GM19025 (cell line): ENCODE data around the gene MRPS27.
A peak's percentile ranks its signal among the peaks of the same experiment; 100 is the strongest.

ENCODE experiments used
- ATAC-seq: cut with Tn5 transposase; IDR thresholded peaks from one replicate; pipeline ENCODE4 v1.9.1; 2021; ENCODE audit warnings: mild to moderate bottlenecking, low read depth, moderate library complexity; ENCODE audit not compliant: unreplicated experiment

The MRPS27 gene

DNA sequence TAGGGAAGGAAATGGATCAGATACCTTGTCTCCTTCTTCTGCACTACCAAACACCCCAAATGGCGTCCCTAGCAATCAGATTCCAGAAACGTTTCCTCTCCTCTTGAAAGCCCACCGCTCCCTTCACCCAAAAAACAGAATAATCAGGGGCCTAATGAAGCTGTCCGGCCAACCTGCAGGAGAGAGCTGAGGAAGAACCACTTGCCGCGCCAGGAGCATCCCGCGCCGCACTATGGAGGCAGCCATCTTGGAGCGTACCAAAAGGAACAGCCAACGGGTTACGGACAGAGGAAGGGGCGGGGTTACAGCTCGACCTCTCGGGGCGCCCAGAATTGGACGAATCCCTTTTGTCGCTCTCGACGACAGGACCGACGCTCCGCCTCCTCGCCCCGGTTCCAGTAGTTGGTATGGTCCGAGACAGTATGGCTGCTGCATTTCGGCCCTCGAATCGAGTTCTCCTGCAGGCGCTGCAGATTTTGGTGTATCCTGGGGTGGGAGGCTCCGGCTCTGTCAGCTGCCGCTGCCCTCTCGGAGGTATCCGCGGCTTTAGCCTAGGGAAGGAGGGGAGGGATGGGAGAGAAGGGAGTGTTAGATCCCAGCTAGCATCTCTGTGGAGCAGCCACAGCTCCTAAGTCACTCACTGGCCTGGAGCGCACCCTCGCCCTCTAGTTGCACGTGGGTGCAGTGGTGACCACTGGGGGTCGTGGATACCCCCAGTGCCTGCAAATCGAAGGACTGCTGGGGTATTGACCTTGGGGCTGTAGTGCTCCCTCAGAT lies at the start of gene MRPS27, which contains the start of gene PTCD2:
MRPS27 (minus strand) TSS at position 265 of the 777 bp plus-strand sequence; CDS start at position 246, 19 bp downstream.
PTCD2 (plus strand) TSS at position 398 of the 777 bp plus-strand sequence; CDS start at position 408, 10 bp downstream.
- ATAC-seq, result peak; percentile 98

DNA sequence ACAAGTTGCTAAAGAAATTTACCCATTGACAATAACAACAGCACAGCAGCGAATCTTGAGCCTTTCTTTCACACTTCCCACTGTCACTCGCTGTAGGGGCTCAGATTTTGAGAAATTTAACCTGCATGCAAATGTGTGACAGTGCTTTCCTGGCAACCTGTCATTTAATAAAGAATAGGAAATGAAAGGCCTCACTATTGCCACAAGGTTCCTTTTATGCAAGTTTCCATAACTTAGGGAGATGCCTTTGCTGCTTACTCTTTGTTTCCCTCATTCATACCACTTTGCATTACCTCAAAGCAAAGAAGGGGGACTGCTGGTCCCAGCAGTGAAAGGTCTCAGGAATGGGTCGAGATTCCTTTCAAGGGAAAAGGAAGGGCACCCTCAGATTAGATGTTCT lies 49.7 kb upstream of the MRPS27 start:
- ATAC-seq, result no peak

DNA sequence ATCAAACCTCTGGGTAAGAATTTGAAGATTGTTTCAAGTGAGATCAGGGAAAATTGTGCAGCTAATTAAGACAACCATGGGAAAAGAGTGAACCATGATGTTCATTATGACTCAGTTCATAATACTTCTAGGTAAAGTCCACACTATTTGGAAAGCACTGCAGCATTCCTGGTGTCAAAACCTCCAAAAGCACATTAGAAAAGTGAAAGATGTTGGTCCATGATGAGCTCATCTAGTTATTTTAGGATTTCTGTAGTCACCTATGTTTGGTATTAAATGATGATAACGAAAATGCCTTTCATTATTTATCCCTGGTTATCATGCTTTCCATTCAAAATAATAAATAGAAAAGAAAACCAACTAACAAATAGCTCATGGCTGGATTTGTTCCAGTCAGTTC lies 49.3 kb upstream of the MRPS27 start:
- ATAC-seq, result no peak

DNA sequence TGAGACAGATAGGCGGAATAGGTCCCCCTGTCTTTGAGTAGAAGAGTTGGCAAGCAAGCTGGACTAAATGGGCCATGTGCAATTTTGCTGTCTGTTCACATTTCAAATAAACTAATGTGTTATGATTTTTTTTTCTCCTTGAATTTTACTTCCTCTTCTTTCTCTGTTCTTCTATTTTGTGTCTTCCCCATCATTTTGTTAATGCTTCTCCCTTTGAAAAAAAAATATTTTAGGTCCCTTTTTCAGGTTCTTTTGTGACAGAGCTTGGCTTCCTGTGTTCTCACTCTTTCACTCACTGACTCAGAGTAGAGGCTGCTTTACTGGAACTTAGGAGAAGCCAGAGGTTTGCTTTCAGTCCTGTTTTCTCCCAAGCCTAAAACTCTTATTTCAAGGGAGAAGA lies 48.2 kb upstream of the MRPS27 start:
- ATAC-seq, result no peak

DNA sequence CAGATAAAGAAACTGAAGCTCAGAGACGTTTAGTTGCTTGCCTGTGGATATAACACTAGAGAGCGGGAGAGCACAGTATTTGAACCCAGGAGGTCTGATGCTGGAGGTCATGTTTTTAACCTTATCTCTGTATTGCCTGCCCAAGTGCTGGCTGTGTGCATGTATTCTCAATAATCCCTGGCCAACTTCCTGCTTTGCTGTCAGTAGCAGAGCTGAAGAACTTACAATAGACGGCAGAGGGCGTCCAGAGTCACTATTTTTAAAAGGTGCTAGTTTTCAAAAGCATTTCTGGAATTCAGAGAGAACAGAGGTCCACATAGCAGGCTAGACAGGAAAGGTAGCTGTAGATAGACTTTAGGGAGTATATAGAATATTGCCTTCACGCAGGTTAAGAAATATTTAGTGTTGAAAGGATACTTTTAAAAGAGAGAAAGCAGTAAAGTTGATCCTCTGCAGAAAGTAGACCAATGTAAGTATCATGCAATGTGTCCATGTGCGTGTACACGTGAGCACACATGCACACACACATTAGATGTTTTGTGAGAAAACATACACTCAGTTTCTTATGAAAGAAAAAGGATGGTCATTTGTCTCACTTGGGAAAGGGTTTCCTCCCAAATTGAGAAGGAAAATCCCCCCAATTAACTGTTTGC lies 46.4 kb upstream of the MRPS27 start:
- no peak for ATAC-seq

DNA sequence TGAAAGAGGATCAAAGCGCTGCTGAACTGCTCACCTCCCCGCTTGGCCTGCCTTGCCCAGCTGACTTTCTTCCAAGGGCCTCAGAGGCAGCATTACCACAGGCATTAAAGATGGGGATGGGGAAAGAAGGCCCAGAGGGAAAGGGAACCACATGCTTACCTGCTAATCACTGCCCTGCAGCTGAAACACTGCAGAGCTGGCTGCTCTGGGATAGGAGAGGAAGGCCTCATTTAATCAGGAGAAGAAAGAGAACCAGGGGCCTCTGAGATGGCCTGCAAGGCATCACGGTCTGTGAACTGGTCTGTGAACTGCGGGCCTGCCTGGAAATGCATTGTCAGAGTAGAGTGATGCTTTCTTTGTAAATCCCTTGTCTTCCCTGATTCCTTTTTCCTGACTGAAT lies 44.9 kb upstream of the MRPS27 start:
- no peak for ATAC-seq

DNA sequence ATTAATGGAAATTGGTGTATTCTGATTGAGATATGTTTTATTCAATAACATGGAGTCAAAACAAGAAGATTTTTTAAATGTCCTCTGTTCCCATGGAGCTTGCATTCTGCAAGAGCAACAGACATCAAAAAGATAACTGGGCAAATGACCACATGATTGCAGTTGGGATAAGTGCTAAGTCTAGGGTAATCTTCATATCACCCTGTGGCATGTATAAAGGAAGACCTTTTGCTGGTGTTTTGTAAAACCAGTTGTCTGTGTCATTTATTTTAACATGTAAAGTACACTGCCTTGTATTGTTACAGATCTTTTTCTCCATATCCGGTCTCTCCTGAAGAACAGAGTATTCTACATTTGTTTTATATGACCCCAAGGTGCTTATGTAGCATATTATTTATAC lies 44.1 kb upstream of the MRPS27 start:
- ATAC-seq, result no peak

DNA sequence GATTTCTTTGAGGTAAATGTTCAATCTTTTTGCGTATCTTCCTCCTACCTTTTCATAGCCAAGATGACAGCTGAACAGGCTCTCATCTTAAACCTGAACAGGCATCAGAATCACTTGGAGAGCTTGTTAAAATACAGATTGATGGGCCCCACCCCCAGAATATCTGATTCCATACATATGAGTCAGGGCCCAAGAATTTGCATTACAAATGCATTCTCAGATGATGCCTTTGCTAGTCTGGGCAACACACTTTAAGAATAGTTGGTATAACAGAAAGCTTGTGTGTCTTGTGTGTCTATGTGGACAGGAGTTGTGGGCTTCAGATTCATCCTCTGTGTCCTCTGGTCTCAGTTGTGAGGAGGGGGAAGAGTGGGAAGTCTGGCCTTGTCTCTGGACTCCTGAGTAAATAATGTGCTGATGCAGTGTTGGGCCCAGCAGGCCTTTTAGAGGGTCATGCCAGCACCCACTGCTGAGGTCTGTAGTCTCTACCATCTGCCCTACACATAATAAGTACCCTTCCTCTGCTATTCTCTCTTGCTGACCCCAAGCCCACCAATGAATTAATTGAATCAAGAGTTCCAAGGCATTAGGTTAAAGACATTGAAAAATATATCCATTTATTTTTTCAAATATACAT lies 43.2 kb upstream of the MRPS27 start:
- no peak for ATAC-seq

DNA sequence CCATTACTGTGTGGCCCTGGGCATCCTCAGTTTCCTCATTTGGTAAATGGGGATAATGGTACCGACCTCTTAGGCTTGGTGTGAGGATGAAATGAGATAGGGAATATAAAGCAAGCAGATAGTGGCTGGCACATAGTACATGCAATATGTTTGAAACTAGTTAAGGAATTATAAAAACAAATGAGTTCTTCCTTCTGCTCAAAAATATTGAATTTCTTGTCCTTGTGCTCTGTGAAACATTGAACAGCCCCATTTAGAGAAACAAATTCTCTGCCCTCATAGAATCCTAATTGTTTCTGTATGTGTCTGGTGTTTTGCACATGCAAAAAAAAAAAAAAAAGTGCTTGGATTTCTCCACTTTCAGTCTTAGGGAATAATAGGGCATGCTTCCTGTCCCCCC lies 39.8 kb upstream of the MRPS27 start:
- ATAC-seq, result no peak

DNA sequence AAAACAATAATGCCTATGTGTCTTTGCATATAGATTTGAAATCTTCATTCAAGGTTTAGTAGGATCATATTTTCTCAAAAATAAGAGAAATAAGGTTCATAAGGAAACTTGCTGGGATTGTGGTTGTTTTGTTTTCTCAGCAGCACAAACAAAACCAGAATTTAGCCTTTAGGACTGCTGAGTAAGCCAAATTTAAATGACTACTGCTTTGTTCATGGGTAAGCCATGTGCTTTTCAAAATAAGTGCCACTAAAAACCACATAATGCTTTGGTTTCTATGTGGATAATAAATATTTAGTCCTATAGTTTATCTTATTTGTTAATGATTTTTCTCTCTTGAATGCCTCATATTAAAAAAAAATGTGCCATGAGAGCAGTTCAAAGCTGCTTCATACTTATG lies 38.9 kb upstream of the MRPS27 start:
- no peak for ATAC-seq

DNA sequence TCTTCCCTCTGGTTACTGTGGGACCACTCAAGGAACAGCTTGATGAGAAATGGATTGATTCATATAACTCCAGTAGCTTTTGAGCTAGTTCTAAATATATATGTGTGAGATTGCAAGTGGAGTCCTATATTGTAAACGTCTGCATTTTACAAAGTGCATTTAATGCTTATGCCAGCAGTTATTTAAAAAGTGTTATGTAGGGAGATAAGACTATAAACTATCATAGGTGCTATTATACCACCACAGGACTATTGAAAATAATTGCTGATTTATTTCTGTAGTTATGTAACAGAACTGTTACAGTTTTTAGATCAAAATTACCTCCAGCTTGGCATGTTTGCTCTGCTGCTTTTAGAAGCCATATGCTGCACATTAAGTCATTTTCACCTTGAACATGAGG lies 36.3 kb upstream of the MRPS27 start:
- no peak for ATAC-seq

DNA sequence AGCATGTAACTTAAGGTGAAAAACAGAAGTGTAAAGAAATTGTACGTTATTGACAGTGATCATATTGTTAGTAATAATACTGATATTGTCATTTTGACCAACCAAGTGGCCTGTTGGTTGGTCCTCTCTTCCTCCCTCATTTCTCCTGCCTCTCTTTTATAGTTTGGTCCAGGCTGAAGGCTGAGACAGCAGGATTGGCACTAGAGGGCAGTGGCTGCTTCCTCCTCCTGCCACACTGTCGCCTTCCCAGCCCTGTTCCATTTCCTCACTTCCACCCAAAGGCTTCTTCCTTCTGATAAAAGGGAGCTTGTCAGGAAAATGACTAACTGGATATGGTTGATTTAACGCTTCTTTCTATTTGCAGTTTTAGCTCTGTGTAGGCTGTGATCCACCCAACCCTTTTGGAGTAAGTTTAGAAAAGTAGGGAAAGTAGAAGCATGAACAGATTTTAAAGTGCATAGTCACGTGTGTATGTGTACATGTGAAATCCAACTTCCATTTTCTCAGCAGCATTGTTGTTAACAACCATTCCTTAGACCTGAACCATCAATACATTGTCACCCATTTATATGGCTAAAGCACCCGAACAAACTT lies 35.8 kb upstream of the MRPS27 start:
- ATAC-seq, result no peak

DNA sequence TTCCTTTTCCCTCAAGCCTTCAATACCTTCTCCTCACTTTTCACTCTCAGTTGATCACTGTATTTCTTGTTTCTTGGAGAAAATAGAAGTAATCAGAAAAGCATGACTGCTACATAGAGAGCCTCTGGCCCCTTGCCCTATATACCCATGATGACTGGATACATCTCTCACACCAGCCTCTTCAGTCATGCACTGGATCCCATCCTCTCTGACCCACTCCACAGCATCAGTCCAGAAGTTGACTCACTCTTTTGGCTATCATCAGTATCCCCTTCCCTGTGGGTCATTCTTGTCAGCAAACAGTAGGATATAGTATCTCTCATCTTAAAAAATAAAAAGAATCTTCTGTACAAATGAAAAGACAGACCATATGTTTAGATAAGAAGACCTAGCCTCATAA lies 33.0 kb upstream of the MRPS27 start:
- no peak for ATAC-seq

DNA sequence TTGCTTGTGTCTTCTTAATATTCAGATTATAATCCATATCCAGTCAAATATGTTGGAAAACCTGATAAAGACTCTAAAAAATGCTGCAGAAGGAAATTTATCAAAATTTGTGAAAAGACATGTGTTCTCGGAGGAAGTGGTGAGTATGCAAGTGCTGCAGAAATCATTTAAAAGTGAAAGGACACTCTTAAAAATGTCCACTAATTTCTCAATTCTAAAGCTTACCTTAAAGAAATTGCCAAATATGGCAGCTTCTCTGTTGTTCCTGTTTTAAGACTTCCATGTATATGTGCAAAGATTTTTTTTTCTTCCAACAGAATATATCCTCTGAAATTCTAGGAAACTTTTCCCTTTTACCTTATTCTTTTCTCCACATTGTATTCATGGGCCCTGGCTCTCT lies 32.6 kb upstream of the MRPS27 start:
- no peak for ATAC-seq

DNA sequence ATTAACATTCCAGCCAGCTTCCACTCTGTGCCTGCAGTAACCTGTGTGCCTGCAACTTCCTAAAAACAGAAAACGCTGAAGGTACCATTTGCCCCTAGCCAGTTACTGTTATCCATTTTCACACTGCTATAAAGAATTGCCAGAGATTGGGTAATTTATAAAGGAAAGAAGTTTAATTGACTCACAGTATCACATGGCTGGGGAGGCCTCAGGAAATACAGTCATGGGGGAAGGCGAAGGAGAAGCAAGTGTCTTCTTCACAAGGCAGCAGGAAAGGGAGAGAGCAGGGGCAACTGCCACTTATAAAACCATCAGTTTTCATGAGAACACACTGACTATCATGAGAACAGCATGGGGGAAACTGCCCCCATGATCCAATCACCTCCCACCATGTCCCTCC lies 31.3 kb upstream of the MRPS27 start:
- no peak for ATAC-seq

DNA sequence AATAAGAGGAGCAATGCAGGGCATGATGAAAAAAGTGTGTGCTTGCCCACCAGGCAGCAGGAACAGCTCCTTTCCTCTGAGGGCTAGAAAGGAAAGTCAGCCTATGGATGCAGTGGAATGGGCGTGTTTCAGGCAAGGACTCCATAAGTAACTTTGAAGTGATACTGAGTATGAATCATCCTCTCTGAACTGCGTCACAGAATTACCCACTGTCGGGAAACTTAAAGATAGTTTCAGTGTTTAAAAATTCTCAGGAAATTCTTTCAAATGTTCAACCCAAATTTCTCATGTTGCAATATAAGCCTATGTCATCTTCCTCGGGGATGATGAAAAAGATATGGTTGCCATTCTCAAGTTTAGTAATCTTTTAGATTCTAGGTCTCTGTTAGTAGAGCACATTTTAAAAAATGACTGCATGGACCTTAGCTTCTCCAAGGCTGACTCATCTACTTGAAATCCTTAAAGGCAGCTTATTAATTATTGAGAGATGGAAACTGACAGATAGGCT lies 27.8 kb upstream of the MRPS27 start:
- ATAC-seq, result no peak

DNA sequence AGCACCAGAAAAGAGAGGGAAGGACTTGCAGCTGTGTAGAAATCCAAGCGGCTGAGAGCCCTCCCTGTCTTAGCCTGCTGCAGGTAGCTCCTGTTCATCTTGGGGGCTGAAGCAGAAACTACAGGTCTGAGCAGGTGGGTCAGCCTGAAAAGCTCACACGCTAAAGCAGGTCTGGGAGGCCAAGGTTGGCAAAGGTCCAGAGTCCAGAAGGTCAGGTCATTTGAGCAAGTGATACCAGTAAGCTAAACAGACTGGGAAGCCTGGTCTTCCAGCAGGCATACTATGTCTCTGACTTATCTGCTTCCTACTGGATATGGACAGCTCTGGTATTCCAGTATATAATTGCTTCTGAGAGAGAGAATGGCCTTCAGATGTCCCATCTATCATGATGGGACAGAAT lies 26.4 kb upstream of the MRPS27 start:
- no peak for ATAC-seq

DNA sequence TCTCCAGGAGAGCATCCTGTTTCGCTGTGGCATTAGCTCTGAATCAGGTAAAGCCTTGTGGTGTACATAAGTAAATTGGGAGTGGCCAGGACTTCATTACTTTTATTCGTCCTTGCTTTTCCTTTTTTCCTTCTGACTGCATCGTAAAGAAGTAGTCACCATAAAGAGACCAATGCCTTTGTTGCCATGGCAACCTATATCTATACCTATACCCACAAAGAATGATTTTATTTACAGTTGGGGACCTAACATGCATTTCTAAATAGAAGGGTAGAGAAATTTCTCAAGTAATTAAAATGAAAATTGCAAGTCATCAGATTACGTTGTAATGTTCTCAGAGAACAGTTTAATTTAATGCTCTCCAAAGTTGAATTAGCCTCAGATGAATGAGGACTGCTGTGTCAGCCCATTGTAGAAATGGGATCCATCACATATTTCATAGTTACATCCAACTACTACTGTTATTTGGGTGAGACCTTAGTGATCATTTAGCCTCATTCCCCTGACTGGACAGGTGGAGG lies 18.7 kb upstream of the MRPS27 start:
- ATAC-seq, result no peak

DNA sequence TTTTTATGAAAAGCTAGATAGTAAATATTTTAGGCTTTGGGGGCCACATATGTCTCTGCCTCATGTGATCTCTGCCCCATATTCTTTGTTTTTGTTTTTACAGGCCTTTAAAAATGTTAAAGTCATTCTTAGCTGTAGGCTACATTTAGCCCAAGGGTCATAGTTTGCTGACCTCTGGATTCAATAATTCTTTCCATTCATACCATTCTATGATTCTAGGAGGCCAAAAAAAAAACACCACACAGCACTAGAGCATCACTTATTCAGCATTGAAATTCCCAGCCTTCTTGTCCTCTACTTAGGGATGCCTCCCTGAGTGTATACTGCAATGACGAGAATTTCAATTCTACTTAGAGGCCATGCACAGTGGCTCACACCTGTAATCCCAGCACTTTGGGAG lies 17.1 kb upstream of the MRPS27 start:
- no peak for ATAC-seq

DNA sequence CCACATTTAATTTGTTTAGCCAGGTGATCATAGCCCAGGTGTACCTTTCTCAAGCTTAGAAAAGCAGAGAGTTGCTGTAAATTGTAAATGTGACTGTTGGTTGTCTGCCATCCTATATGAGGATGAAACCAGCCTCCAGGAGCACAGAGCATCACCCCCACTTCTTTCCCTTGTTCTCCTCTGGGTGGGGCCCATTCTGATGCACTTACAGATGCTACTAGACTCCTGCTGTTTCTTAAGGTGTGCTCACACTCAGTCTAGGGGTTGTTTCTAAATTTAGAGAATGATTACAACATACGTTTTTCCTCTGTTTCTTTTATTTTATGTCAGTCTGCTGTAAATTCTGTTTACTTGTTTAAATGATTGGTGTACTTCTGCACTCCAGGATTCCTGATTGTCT lies 10.7 kb upstream of the MRPS27 start:
- no peak for ATAC-seq

DNA sequence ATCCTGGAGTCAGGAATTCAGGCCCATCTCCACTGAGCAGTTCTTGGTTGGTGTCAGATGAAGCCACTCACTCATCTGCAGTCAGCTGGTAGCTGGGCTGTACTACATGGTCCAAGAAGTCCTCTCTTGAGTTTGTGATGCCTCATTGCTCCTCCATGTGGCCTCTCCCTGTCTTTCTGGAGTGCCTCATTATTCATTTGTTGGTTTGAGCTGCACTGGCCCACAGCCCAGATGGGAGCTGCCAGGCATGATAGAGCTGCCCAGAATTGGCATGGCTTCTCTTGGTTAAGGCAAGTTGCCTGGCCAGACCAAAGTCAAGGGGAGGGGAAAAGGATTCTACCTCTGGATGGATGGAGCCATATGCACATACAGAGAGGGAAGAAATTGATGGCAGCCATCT lies 8.1 kb upstream of the MRPS27 start:
- no peak for ATAC-seq
